Measurements from ENCODE around the gene MALAT1. TPM values are rescaled to one million over a fixed set of nuclear protein-coding genes. Genes with fewer than 3 reads are reported as not detected.
"Not testable (repeated sequence)": the region's sequence is repeated elsewhere in the genome, so short reads cannot be mapped to it uniquely, and the experiment has no call there.

MALAT1 gene
- total RNA-seq, 4 donors from 2014 or later, result 10,683 to 28,425 (median 19,356) TPM

DNA sequence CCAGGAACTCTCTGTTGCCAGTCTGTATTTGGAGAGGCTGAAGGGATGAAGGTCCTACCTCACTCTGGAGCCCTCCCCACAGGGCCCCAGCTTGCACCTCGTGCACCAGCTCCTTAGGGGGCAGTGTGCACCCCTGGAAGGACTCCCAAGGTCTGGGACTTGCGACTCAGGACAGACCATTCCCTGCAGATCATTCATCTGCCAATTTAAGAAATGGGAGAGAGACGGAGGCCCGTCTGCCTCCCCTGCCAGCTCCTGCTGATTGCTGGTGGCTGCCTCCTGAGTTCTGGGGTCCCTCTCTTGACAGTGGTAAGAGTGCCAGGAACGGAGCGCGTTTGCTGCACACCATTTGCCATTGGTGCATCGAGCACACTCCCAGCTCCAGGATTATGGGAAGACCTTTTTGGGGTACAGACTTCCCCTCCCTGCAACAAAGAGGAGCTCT lies 27.4 kb upstream of the MALAT1 start:
- H3K27me3 ChIP-seq, result no peaks in the 10 kb centered on the region
- peak overlapping the region in 3 of 4 donors; percentile 18 to 24 (median 24) for H3K4me3 ChIP-seq
- no peaks in the 10 kb centered on the region for H3K9me3 ChIP-seq
- peaks cover 0 to 28% (median 11%) of the 10 kb centered on the region in 4 donors for H3K4me1 ChIP-seq
- peak overlapping the region; percentile 84 to 95 (median 90) for H3K27ac ChIP-seq
- peak in 2 of 3 donors; percentile 76 to 83 for DNase-seq
- TF ChIP-seq, protein P1, sequence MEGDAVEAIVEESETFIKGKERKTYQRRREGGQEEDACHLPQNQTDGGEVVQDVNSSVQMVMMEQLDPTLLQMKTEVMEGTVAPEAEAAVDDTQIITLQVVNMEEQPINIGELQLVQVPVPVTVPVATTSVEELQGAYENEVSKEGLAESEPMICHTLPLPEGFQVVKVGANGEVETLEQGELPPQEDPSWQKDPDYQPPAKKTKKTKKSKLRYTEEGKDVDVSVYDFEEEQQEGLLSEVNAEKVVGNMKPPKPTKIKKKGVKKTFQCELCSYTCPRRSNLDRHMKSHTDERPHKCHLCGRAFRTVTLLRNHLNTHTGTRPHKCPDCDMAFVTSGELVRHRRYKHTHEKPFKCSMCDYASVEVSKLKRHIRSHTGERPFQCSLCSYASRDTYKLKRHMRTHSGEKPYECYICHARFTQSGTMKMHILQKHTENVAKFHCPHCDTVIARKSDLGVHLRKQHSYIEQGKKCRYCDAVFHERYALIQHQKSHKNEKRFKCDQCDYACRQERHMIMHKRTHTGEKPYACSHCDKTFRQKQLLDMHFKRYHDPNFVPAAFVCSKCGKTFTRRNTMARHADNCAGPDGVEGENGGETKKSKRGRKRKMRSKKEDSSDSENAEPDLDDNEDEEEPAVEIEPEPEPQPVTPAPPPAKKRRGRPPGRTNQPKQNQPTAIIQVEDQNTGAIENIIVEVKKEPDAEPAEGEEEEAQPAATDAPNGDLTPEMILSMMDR (IDR thresholded peaks at IDR 0.05), result peak in 5 of 6 experiments; percentile 27 to 62 (median 52)
- no peak for TF ChIP-seq POLR2A (IDR thresholded peaks at IDR 0.05)
- H3K36me3 ChIP-seq, result no peaks in the 10 kb centered on the region

DNA sequence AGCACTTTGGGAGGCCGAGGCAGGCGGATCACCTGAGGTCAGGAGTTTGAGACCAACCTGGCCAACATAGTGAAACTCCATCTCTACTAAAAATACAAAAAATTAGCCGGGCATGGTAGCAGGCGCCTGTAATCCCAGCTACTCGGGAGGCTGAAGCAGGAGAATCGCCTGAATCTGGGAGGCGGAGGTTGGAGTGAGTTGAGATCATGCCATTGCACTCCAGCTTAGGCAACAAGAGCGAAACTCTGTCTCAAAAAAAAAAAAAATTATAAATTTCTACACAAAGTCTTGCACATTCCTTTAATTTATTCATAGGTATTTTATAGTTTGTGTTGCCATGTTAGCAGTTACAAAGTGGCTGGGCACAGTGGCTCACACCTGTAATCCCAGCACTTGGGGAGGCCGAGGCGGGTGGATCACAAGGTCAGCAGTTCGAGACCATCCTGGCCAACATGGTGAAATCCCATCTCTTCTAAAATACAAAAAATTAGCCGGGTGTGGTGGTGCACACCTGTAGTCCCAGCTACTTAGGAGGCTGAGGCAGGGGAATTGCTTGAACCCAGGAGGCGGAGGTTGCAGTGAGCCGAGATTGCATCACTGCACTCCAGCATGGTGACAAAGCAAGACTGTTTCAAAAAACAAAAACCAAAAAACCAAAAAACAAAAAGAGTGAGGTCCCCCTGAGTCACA lies 26.1 kb upstream of the MALAT1 start:
- H3K27me3 ChIP-seq, H3K36me3 ChIP-seq, DNase-seq, H3K9me3 ChIP-seq: not testable (repeated sequence)
- Histone ChIP-seq H3K27ac (peak overlapping the region; percentile 84 to 95 (median 90)), H3K4me3 (peak overlapping the region in 1 of 4 donors; percentile 28), H3K4me1 (peaks cover 0 to 30% (median 11%) of the 10 kb centered on the region in 4 donors)

DNA sequence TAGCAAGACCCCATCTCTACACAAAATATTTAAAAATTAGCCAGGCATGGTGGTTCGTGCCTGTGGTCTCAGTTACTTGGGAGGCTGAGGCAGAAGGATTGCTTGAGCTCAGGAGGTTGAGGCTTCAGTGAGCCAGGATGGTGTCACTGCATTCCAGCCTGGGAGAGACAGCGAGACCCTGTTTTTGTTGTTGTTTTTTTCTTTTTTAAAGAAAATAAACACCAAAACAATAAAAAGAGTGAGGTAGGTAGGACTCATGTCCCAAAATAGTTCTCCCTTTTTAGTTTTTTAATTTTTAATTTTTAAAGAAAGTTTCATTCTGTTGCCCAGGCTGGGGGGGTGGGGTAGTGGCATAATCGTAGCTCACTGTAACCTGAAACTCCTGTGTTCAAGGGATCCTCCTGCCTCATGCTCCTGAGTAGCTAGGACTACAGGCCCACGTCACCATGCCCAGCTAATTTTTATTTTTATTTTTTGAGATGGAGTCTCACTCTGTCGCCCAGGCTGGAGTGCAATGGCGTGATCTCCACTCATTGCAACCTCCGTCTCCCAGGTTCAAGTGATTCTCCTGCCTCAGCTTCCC lies 25.5 kb upstream of the MALAT1 start:
- no peak overlapping the region for H3K4me3 ChIP-seq
- peak overlapping the region; percentile 84 to 95 (median 90) for H3K27ac ChIP-seq
- peaks cover 0 to 36% (median 11%) of the 10 kb centered on the region in 4 donors for H3K4me1 ChIP-seq
- TF ChIP-seq, protein P1 (IDR thresholded peaks at IDR 0.05), result no peak
- TF ChIP-seq POLR2A (IDR thresholded peaks at IDR 0.05), result no peak
- H3K27me3 ChIP-seq, result no peaks in the 10 kb centered on the region
- H3K9me3 ChIP-seq, result no peaks in the 10 kb centered on the region
- no peaks in the 10 kb centered on the region for H3K36me3 ChIP-seq
- DNase-seq, result no peak

GRCh38 chr11:65474864-65475263 lies 24.0 kb upstream of the MALAT1 start:
- Histone ChIP-seq H3K9me3 (no peaks in the 10 kb centered on the region), H3K4me3 (no peak overlapping the region), H3K27ac (peak overlapping the region in 3 of 4 donors; percentile 30 to 100 (median 99)), H3K36me3 (no peaks in the 10 kb centered on the region), H3K4me1 (peaks cover 0 to 51% (median 12%) of the 10 kb centered on the region in 4 donors), H3K27me3 (no peaks in the 10 kb centered on the region)
- TF ChIP-seq, protein P1 (IDR thresholded peaks at IDR 0.05), result no peak
- no peak for TF ChIP-seq POLR2A (IDR thresholded peaks at IDR 0.05)
- DNase-seq, result peak in 1 of 3 donors; percentile 79

DNA sequence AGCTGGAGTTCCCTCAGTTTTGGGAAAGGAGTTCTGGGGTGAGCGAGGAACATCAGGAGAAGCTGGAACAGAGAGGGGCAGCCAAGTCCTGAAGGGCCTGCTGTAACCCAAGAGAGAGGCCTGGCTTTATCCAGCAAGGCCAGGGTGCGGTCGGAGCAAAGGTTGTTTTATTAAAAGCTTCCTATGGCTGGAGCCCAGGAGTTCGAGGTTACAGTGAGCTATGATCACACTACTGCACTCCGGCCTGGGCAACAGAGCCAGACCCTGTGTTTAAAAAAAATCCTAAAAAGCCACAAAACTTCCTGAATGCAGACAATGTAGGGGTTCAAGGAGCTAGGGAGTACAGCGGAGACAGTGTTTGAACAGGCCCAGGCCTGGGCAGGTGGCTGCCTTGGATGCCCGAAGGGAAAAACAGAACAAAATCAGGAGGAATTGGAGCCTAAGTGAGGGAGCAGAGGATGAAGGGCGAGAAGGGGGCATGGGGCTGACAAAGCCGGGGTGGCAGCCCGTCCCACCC lies 22.2 kb upstream of the MALAT1 start:
- DNase-seq, result peak in 2 of 3 donors; percentile 79 to 87
- Histone ChIP-seq H3K4me1 (peaks cover 0 to 54% (median 8%) of the 10 kb centered on the region in 4 donors), H3K27ac (peak overlapping the region; percentile 98 to 100 (median 99)), H3K9me3 (no peaks in the 10 kb centered on the region), H3K4me3 (peak overlapping the region; percentile 68 to 93 (median 82)), H3K36me3 (no peaks in the 10 kb centered on the region), H3K27me3 (no peaks in the 10 kb centered on the region)
- TF ChIP-seq, protein P1 (IDR thresholded peaks at IDR 0.05), result no peak
- TF ChIP-seq POLR2A (IDR thresholded peaks at IDR 0.05), result peak; percentile 37 to 82
